ENCODE measurements around the gene PLPP2. TPM values are rescaled to one million over a fixed set of nuclear protein-coding genes. Genes with fewer than 3 reads are reported as not detected.
"Not testable (repeated sequence)": the region's sequence is repeated elsewhere in the genome, so short reads cannot be mapped to it uniquely, and the experiment has no call there.

Gene PLPP2
- total and polyA plus RNA-seq, 4 donors: 14.1 to 41.3 (median 35.0) TPM

- TF ChIP-seq CTCF (IDR thresholded peaks at IDR 0.05; ENCODE audit: control extremely low read depth, extremely low read depth): no peak
- Histone ChIP-seq H3K9ac (ENCODE audit: insufficient read depth in 1 of 2, low read length in 2 of 2) (no peak overlapping the region), H3K36me3 (ENCODE audit: control insufficient read depth in 4 of 4, insufficient read depth in 4 of 4, low read length in 4 of 4) (no peaks in the 10 kb centered on the region), H3K27ac (ENCODE audit: low read depth in 1 of 2, low read length in 1 of 2) (no peak overlapping the region), H3K4me1 (ENCODE audit: control insufficient read depth in 5 of 5, insufficient read depth in 5 of 5, low read length in 5 of 5) (peaks cover 0 to 8% (median 0%) of the 10 kb centered on the region in 5 donors), H3K4me3 (no peak overlapping the region), H3K27me3 (ENCODE audit: control insufficient read depth in 3 of 3, insufficient read depth in 3 of 3, low read length in 2 of 3) (peaks cover 0 to 34% (median 29%) of the 10 kb centered on the region in 3 donors), H3K9me3 (ENCODE audit: control insufficient read depth in 4 of 4, insufficient read depth in 3 of 4, low read length in 3 of 4) (no peaks in the 10 kb centered on the region)
- ATAC-seq (ENCODE audit: insufficient read depth, low FRiP score) (no peak), DNase-seq (no peak)
Observed at GRCh38 chr19:269241-269640, 22.0 kb downstream of the PLPP2 start.

- 95 to 96% methylated on average over 1 of the region's 1 CpG for WGBS, 2 donors
- no peaks in the 10 kb centered on the region for H3K9me3 ChIP-seq (ENCODE audit: control insufficient read depth in 4 of 4, insufficient read depth in 3 of 4, low read length in 3 of 4)
- no peaks in the 10 kb centered on the region for H3K36me3 ChIP-seq (ENCODE audit: control insufficient read depth in 4 of 4, insufficient read depth in 4 of 4, low read length in 4 of 4)
- TF ChIP-seq CTCF (IDR thresholded peaks at IDR 0.05; ENCODE audit: control extremely low read depth, extremely low read depth): no peak
- peaks cover 0 to 6% (median 0%) of the 10 kb centered on the region in 5 donors for H3K4me1 ChIP-seq (ENCODE audit: control insufficient read depth in 5 of 5, insufficient read depth in 5 of 5, low read length in 5 of 5)
- peaks cover 0 to 31% (median 28%) of the 10 kb centered on the region in 3 donors for H3K27me3 ChIP-seq (ENCODE audit: control insufficient read depth in 3 of 3, insufficient read depth in 3 of 3, low read length in 2 of 3)
- DNase-seq (no peak), ATAC-seq (ENCODE audit: insufficient read depth, low FRiP score) (no peak)
- H3K27ac ChIP-seq (ENCODE audit: low read depth in 1 of 2, low read length in 1 of 2): no peak overlapping the region
- no peak overlapping the region for H3K4me3 ChIP-seq
- H3K9ac ChIP-seq (ENCODE audit: insufficient read depth in 1 of 2, low read length in 2 of 2): no peak overlapping the region
Observed at GRCh38 chr19:262125-262524, 29.1 kb downstream of the PLPP2 start.

GRCh38 chr19:256804-257203, 34.4 kb downstream of the PLPP2 start:
- not testable (repeated sequence) for H3K36me3 ChIP-seq (ENCODE audit: control insufficient read depth in 4 of 4, insufficient read depth in 4 of 4, low read length in 4 of 4); DNase-seq

GRCh38 chr19:252421-253186, 38.6 kb downstream of the PLPP2 start:
- not testable (repeated sequence) for H3K9ac ChIP-seq (ENCODE audit: insufficient read depth in 1 of 2, low read length in 2 of 2)

More at GRCh38 chr19:256804-257203, 34.4 kb downstream of the PLPP2 start:
- not testable (repeated sequence) for H3K9ac ChIP-seq (ENCODE audit: insufficient read depth in 1 of 2, low read length in 2 of 2); H3K9me3 ChIP-seq (ENCODE audit: control insufficient read depth in 4 of 4, insufficient read depth in 3 of 4, low read length in 3 of 4); H3K4me1 ChIP-seq (ENCODE audit: control insufficient read depth in 5 of 5, insufficient read depth in 5 of 5, low read length in 5 of 5); H3K27ac ChIP-seq (ENCODE audit: low read depth in 1 of 2, low read length in 1 of 2); H3K27me3 ChIP-seq (ENCODE audit: control insufficient read depth in 3 of 3, insufficient read depth in 3 of 3, low read length in 2 of 3); H3K4me3 ChIP-seq; ATAC-seq (ENCODE audit: insufficient read depth, low FRiP score)
- 74 to 78% methylated on average over 3 of the region's 3 CpGs for WGBS, 2 donors

More at GRCh38 chr19:252421-253186, 38.6 kb downstream of the PLPP2 start:
- not testable (repeated sequence) for H3K4me3 ChIP-seq; ATAC-seq (ENCODE audit: insufficient read depth, low FRiP score); H3K9me3 ChIP-seq (ENCODE audit: control insufficient read depth in 4 of 4, insufficient read depth in 3 of 4, low read length in 3 of 4); H3K27me3 ChIP-seq (ENCODE audit: control insufficient read depth in 3 of 3, insufficient read depth in 3 of 3, low read length in 2 of 3); H3K4me1 ChIP-seq (ENCODE audit: control insufficient read depth in 5 of 5, insufficient read depth in 5 of 5, low read length in 5 of 5); DNase-seq; H3K27ac ChIP-seq (ENCODE audit: low read depth in 1 of 2, low read length in 1 of 2); H3K36me3 ChIP-seq (ENCODE audit: control insufficient read depth in 4 of 4, insufficient read depth in 4 of 4, low read length in 4 of 4)
- WGBS, 2 donors: 43 to 52% methylated on average over 7 of the region's 7 CpGs
